T-cell (primary cell): ENCODE measurements around the gene CRKL. TPM values are rescaled to one million over a fixed set of nuclear protein-coding genes. Genes with fewer than 3 reads are reported as not detected.
"Not testable (repeated sequence)": the region's sequence is repeated elsewhere in the genome, so short reads cannot be mapped to it uniquely, and the experiment has no call there.

Experiments used
- ATAC-seq, 4 experiments: fragments of 200-7000 bp in 3 of 4; fragments of 150-1000 bp in 1 of 4; cut with Tn5 transposase; replicated peaks in 1 of 4; 1 replicate in 3 of 4; 2 replicates in 1 of 4; pipeline ENCODE4 v1.10.0; 2021; ENCODE audit warnings: moderate library complexity in 3 of 4, mild to moderate bottlenecking in 2 of 4, moderate number of reproducible peaks in 1 of 4
- CTCF ChIA-PET, 2 donors: fragments of 300-600 bp; sonication (Branson Sonifier 250); formaldehyde crosslinking; loops; one replicate each; lab custom pipeline; 2022; ENCODE audit warnings: antibody characterized with exemption in 2 of 2; lab: Charles Lee
- POLR2A ChIA-PET, 2 donors: fragments of 300-600 bp; sonication (Branson Sonifier 250); formaldehyde crosslinking; loops; one replicate each; lab custom pipeline; 2022; ENCODE audit warnings: antibody characterized with exemption in 2 of 2; lab: Charles Lee
- DNase-seq, 35 experiments: peaks; one replicate each; pipeline versions ENCODE4 v3.0.0 to v3.0.0-alpha.2; 2013 to 2023
- H3K27ac ChIP-seq: one replicate; pipeline ENCODE4 v1.5.1; 2013; ENCODE audit warnings: low read length
- H3K27me3 ChIP-seq, 2 experiments: replicated peaks in 1 of 2; 1 replicate in 1 of 2; 2 replicates in 1 of 2; pipeline versions ENCODE4 v1.6.1 to v1.7.0; 2013; ENCODE audit warnings: low read length in 1 of 2, mixed read lengths in 1 of 2; ENCODE audit not compliant: control insufficient read depth in 2 of 2, insufficient read depth in 2 of 2; ENCODE audit errors: extremely low read depth in 1 of 2
- H3K36me3 ChIP-seq, 2 donors: 1 replicate in 1 of 2; 2 replicates in 1 of 2; pipeline versions ENCODE4 v1.6.1 to v1.7.0; 2013; ENCODE audit warnings: low read length in 1 of 2; ENCODE audit not compliant: control insufficient read depth in 2 of 2, insufficient read depth in 1 of 2; ENCODE audit errors: extremely low read depth in 1 of 2
- H3K4me1 ChIP-seq, 2 experiments: 1 replicate in 1 of 2; 2 replicates in 1 of 2; pipeline versions ENCODE4 v1.6.1 to v1.7.0; 2013; ENCODE audit warnings: low read length in 2 of 2, mixed read lengths in 1 of 2; ENCODE audit not compliant: insufficient read depth in 2 of 2, control insufficient read depth in 1 of 2; ENCODE audit errors: extremely low read depth in 1 of 2
- H3K4me3 ChIP-seq, 2 donors: 1 replicate in 1 of 2; 2 replicates in 1 of 2; pipeline versions ENCODE4 v1.5.1 to v1.7.0; 2013; ENCODE audit warnings: mild to moderate bottlenecking in 2 of 2, low read length in 1 of 2, moderate library complexity in 1 of 2; ENCODE audit not compliant: control insufficient read depth in 1 of 2; ENCODE audit errors: extremely low read depth in 1 of 2
- H3K9me3 ChIP-seq: 2 replicates; pipeline ENCODE4 v1.7.0; 2013
- H3K27ac Mint-ChIP-seq, 2 donors: one replicate each; pipeline ENCODE4 v1.8.0; 2020 to 2021; ENCODE audit warnings: mild to moderate bottlenecking in 2 of 2, mixed read lengths in 2 of 2
- H3K27me3 Mint-ChIP-seq, 2 donors: one replicate each; pipeline ENCODE4 v1.8.0; 2021 to 2022; ENCODE audit warnings: mixed read lengths in 2 of 2
- H3K36me3 Mint-ChIP-seq: one replicate; pipeline ENCODE4 v1.8.0; 2021; ENCODE audit warnings: mixed read lengths
- H3K4me1 Mint-ChIP-seq, 3 donors: one replicate each; pipeline ENCODE4 v1.8.0; 2020 to 2022; ENCODE audit warnings: mixed read lengths in 3 of 3, mild to moderate bottlenecking in 1 of 3
- H3K4me3 Mint-ChIP-seq, 3 donors: one replicate each; pipeline ENCODE4 v1.8.0; 2020 to 2022; ENCODE audit warnings: mild to moderate bottlenecking in 3 of 3, mixed read lengths in 3 of 3, moderate library complexity in 3 of 3
- H3K9me3 Mint-ChIP-seq, 3 donors: one replicate each; pipeline ENCODE4 v1.8.0; 2020 to 2022; ENCODE audit warnings: mixed read lengths in 3 of 3
- WGBS: methylation state at CpG from one replicate; pipeline ENCODE4 v1.1.5; 2013; ENCODE audit warnings: missing lambda C conversion rate; ENCODE audit not compliant: insufficient coverage; 5-methylcytosine and 5-hydroxymethylcytosine counted together
- total RNA-seq, 35 experiments: library from RNA in 6 of 35; stranded (reverse) in 6 of 35; fragments of 120-200 nt in 1 of 35; gene quantifications; one replicate each; pipeline versions ENCODE4 v1.2.1 to v1.2.4 and lab custom pipeline; 2013 to 2026

The CRKL gene
- total RNA-seq, 5 donors from 2014 or later (not counting 1 experiment from before 2014, with no cell fraction given) = 41.7 to 87.7 (median 85.4) TPM

- no peaks in the 10 kb centered on the region for H3K27me3 Mint-ChIP-seq
- H3K9me3 Mint-ChIP-seq = no peaks in the 10 kb centered on the region
- Histone ChIP-seq H3K4me1 (no peaks in the 10 kb centered on the region), H3K9me3 (no peaks in the 10 kb centered on the region), H3K4me3 (no peak overlapping the region), H3K27ac (no peak overlapping the region), H3K36me3 (no peaks in the 10 kb centered on the region), H3K27me3 (peaks cover 0 to 3% of the 10 kb centered on the region in 2 experiments)
- no peak overlapping the region for H3K27ac Mint-ChIP-seq
- ATAC-seq = no peak
- POLR2A ChIA-PET = no interaction called here
- DNase-seq = no peak
- WGBS = no CpG with 5 or more reads among the region's 4 CpGs
- no peak overlapping the region for H3K4me3 Mint-ChIP-seq
- CTCF ChIA-PET = no interaction called here
- no peaks in the 10 kb centered on the region for H3K4me1 Mint-ChIP-seq
- H3K36me3 Mint-ChIP-seq = no peaks in the 10 kb centered on the region
These were observed 11.5 kb upstream of the CRKL start for GRCh38 chr22:20905415-20906386.

DNA sequence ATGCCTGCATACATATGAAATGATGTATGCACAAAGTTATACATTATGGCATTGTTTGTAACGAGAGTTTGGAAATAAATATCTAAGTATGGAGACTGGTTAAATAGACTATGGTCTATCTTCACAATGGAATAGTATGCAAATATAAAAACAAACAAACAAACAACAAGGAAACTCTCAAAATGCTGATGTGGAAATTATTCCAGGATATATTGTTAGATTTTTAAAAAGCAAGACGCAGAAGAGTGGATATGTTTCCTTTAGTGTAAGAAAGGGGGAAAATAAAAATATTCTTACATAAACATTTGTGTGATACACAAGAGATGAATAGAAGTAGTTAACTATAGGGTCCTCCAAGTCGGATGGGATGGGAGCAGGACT is 10.8 kb upstream of the CRKL start:
- no CpG with 5 or more reads among the region's 3 CpGs for WGBS
- no peaks in the 10 kb centered on the region for H3K4me1 ChIP-seq
- no peak overlapping the region for H3K4me3 ChIP-seq
- Mint-ChIP-seq H3K36me3 (no peaks in the 10 kb centered on the region), H3K9me3 (no peaks in the 10 kb centered on the region), H3K27me3 (no peaks in the 10 kb centered on the region), H3K4me3 (no peak overlapping the region), H3K27ac (no peak overlapping the region), H3K4me1 (no peaks in the 10 kb centered on the region)
- ChIA-PET CTCF (no interaction called here), POLR2A (interaction anchor here in 1 of 2 donors (0.5 kb wide), 1 partner anchor 298 kb away, joined by 6 read pairs; no protein-coding TSS in a partner anchor)
- no peaks in the 10 kb centered on the region for H3K36me3 ChIP-seq
- no peak for ATAC-seq
- no peak for DNase-seq
- H3K27me3 ChIP-seq = peaks cover 0 to 3% of the 10 kb centered on the region in 2 experiments
- no peaks in the 10 kb centered on the region for H3K9me3 ChIP-seq
- H3K27ac ChIP-seq = no peak overlapping the region

- H3K9me3 ChIP-seq, DNase-seq, CTCF ChIA-PET, H3K9me3 Mint-ChIP-seq, H3K4me3 ChIP-seq, H3K27ac ChIP-seq, H3K4me3 Mint-ChIP-seq, ATAC-seq, H3K27me3 ChIP-seq, H3K27me3 Mint-ChIP-seq, H3K4me1 Mint-ChIP-seq, H3K27ac Mint-ChIP-seq, H3K36me3 ChIP-seq, H3K36me3 Mint-ChIP-seq, H3K4me1 ChIP-seq, POLR2A ChIA-PET: not testable (repeated sequence)
- 97% methylated on average over 3 of the region's 5 CpGs for WGBS
These were observed 8.5 kb upstream of the CRKL start for GRCh38 chr22:20908717-20909116.

- no peak overlapping the region for H3K4me3 ChIP-seq
- no peak overlapping the region for H3K27ac ChIP-seq
- no peaks in the 10 kb centered on the region for H3K36me3 ChIP-seq
- Mint-ChIP-seq H3K36me3 (no peaks in the 10 kb centered on the region), H3K4me1 (no peaks in the 10 kb centered on the region), H3K4me3 (no peak overlapping the region), H3K27me3 (no peaks in the 10 kb centered on the region), H3K27ac (no peak overlapping the region), H3K9me3 (no peaks in the 10 kb centered on the region)
- DNase-seq (no peak), ATAC-seq (no peak)
- ChIA-PET POLR2A (interaction anchor here (0.6 to 1.2 kb wide), 3 partner anchors 11 to 862 kb away, joined by 3 to 14 read pairs (median 4); no protein-coding TSS in a partner anchor), CTCF (no interaction called here)
- H3K9me3 ChIP-seq = no peaks in the 10 kb centered on the region
- no peaks in the 10 kb centered on the region for H3K4me1 ChIP-seq
- 56% methylated on average over 2 of the region's 6 CpGs for WGBS
- H3K27me3 ChIP-seq = no peaks in the 10 kb centered on the region
These were observed 7.5 kb upstream of the CRKL start for GRCh38 chr22:20909543-20910303.

DNA sequence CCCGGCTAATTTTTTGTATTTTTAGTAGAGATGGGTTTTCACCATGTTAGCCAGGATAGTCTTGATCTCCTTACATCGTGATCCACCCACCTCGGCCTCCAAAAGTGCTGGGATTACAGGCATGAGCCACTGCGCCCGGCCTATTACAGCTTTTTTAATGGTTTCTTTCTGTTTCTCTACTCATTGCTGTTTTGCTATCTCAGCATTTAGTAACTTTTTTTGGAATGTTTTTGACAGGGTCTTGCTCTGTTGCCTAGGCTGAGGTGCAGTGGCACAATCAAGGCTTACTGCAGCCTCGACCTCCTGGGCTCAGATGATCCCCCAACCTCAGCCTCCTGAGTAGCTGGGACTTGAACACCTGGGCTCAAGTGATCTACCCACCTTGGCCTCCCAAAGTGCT is 4.7 kb upstream of the CRKL start:
- WGBS = 91% methylated on average over 5 of the region's 6 CpGs
- H3K4me1 Mint-ChIP-seq = peaks cover 9 to 14% (median 9%) of the 10 kb centered on the region in 3 donors
- no peak overlapping the region for H3K27ac ChIP-seq
- ChIA-PET CTCF (no interaction called here), POLR2A (no interaction called here)
- no peak overlapping the region for H3K4me3 Mint-ChIP-seq
- H3K4me1 ChIP-seq = peaks cover 2 to 8% of the 10 kb centered on the region in 2 experiments
- H3K27ac Mint-ChIP-seq = no peak overlapping the region
- no peaks in the 10 kb centered on the region for H3K36me3 ChIP-seq
- ATAC-seq = no peak
- no peaks in the 10 kb centered on the region for H3K36me3 Mint-ChIP-seq
- H3K27me3 Mint-ChIP-seq = no peaks in the 10 kb centered on the region
- no peaks in the 10 kb centered on the region for H3K9me3 Mint-ChIP-seq
- DNase-seq = no peak
- H3K9me3 ChIP-seq = no peaks in the 10 kb centered on the region
- no peaks in the 10 kb centered on the region for H3K27me3 ChIP-seq
- no peak overlapping the region for H3K4me3 ChIP-seq

- ChIA-PET POLR2A (no interaction called here), CTCF (no interaction called here)
- H3K27me3 Mint-ChIP-seq = no peaks in the 10 kb centered on the region
- peak overlapping the region; percentile 88 to 91 for H3K27ac Mint-ChIP-seq
- DNase-seq (no peak), ATAC-seq (no peak)
- Histone ChIP-seq H3K4me3 (peak overlapping the region; percentile 74 to 86), H3K4me1 (peaks cover 27 to 43% of the 10 kb centered on the region in 2 experiments), H3K36me3 (no peaks in the 10 kb centered on the region), H3K27ac (no peak overlapping the region), H3K9me3 (no peaks in the 10 kb centered on the region), H3K27me3 (no peaks in the 10 kb centered on the region)
- H3K9me3 Mint-ChIP-seq = no peaks in the 10 kb centered on the region
- 0% methylated on average over 1 of the region's 19 CpGs for WGBS
- H3K4me3 Mint-ChIP-seq = peak overlapping the region; percentile 95 to 97 (median 97)
- H3K4me1 Mint-ChIP-seq = peaks cover 46 to 50% (median 47%) of the 10 kb centered on the region in 3 donors
- H3K36me3 Mint-ChIP-seq = peaks cover 3% of the 10 kb centered on the region
These were observed 1.5 kb downstream of the CRKL start for GRCh38 chr22:20918663-20919218.
